SK-N-SH (cell line): ENCODE measurements around the gene ZNF770.

Experiments
- TCF12 ChIP-seq: IDR thresholded peaks from 2 replicates; pipeline ENCODE4 v1.4.0; 2012
- YY1 ChIP-seq: IDR thresholded peaks from 2 replicates; pipeline ENCODE4 v1.4.0; 2012; ENCODE audit warnings: low read depth, mild to moderate bottlenecking
- TF ChIP-seq, protein P1 (sequence below): fragments of 200-600 bp; sonication (generic); IDR thresholded peaks from 2 replicates; pipeline ENCODE4 v1.6.1; 2017; ENCODE audit warnings: antibody characterized with exemption, mild to moderate bottlenecking, moderate library complexity

DNA sequence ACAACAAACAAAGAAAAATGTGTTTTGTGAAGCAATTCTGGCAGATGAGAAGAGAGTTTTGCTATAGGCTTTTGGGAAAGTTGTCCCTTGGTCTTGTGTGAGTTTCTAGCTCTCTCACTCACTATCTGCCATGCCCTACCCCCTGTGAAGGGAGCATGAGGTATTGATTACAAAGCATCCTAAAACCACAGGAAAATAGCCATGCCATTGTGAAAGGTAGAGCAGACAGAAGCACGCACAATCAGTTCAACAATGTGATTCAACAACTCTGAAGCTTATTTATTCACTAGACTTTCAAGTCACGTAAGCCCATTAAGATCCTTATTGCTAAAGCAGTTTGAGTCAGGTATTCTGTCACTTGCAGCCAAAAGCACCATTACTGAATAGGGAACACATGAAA is 12.0 kb downstream of the ZNF770 start:
- TF ChIP-seq, protein P1, sequence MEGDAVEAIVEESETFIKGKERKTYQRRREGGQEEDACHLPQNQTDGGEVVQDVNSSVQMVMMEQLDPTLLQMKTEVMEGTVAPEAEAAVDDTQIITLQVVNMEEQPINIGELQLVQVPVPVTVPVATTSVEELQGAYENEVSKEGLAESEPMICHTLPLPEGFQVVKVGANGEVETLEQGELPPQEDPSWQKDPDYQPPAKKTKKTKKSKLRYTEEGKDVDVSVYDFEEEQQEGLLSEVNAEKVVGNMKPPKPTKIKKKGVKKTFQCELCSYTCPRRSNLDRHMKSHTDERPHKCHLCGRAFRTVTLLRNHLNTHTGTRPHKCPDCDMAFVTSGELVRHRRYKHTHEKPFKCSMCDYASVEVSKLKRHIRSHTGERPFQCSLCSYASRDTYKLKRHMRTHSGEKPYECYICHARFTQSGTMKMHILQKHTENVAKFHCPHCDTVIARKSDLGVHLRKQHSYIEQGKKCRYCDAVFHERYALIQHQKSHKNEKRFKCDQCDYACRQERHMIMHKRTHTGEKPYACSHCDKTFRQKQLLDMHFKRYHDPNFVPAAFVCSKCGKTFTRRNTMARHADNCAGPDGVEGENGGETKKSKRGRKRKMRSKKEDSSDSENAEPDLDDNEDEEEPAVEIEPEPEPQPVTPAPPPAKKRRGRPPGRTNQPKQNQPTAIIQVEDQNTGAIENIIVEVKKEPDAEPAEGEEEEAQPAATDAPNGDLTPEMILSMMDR = no peak
- no peak for TF ChIP-seq YY1
- TF ChIP-seq TCF12 = no peak
